Natural killer cell (primary cell): ENCODE results near the gene FAM227B. TPM values are rescaled to one million over a fixed set of nuclear protein-coding genes. Genes with fewer than 3 reads are reported as not detected.
"Not testable (repeated sequence)": the region's sequence is repeated elsewhere in the genome, so short reads cannot be mapped to it uniquely, and the experiment has no call there.

Experiments
- ATAC-seq, 3 donors: fragments of 150-1000 bp in 2 of 3; fragments of 200-7000 bp in 1 of 3; cut with Tn5 transposase; 1 replicate in 1 of 3; 2 replicates in 2 of 3; pipeline ENCODE4 v1.10.0; 2021; ENCODE audit warnings: mild to moderate bottlenecking in 2 of 3, moderate library complexity in 2 of 3
- DNase-seq, 2 donors: peaks; one replicate each; pipeline versions ENCODE4 v3.0.0 to v3.0.0-alpha.2; 2013 to 2021; ENCODE audit warnings: mixed read lengths in 1 of 2
- H3K27ac ChIP-seq: one replicate; pipeline ENCODE4 v1.5.1; 2013; ENCODE audit warnings: mild to moderate bottlenecking, low read length
- H3K27me3 ChIP-seq: one replicate; pipeline ENCODE4 v1.6.1; 2013; ENCODE audit warnings: low read length; ENCODE audit not compliant: control insufficient read depth, insufficient read depth
- H3K36me3 ChIP-seq: one replicate; pipeline ENCODE4 v1.6.1; 2013; ENCODE audit warnings: low read length; ENCODE audit not compliant: control insufficient read depth, insufficient read depth
- H3K4me1 ChIP-seq: one replicate; pipeline ENCODE4 v1.6.1; 2013; ENCODE audit warnings: low read length; ENCODE audit not compliant: control insufficient read depth, insufficient read depth
- H3K4me3 ChIP-seq: one replicate; pipeline ENCODE4 v1.5.1; 2013; ENCODE audit warnings: low read length
- H3K9me3 ChIP-seq: one replicate; pipeline ENCODE4 v1.6.1; 2013; ENCODE audit warnings: low read length; ENCODE audit not compliant: control insufficient read depth, insufficient read depth
- H3K27ac Mint-ChIP-seq, 2 donors: one replicate each; pipeline ENCODE4 v1.8.0; 2022; ENCODE audit warnings: mild to moderate bottlenecking in 2 of 2, mixed read lengths in 2 of 2, moderate library complexity in 1 of 2
- H3K27me3 Mint-ChIP-seq, 2 donors: one replicate each; pipeline ENCODE4 v1.8.0; 2022; ENCODE audit warnings: low read depth in 2 of 2, mixed read lengths in 2 of 2
- H3K36me3 Mint-ChIP-seq: one replicate; pipeline ENCODE4 v1.8.0; 2022; ENCODE audit warnings: mixed read lengths
- H3K4me1 Mint-ChIP-seq, 2 donors: one replicate each; pipeline ENCODE4 v1.8.0; 2022; ENCODE audit warnings: mixed read lengths in 2 of 2
- H3K4me3 Mint-ChIP-seq: one replicate; pipeline ENCODE4 v1.8.0; 2022; ENCODE audit warnings: mild to moderate bottlenecking, moderate library complexity, mixed read lengths
- H3K9me3 Mint-ChIP-seq, 2 donors: one replicate each; pipeline ENCODE4 v1.8.0; 2022; ENCODE audit warnings: mixed read lengths in 2 of 2
- CTCF ChIP-seq: fragments of 200-600 bp; IDR thresholded peaks from one replicate; pipeline ENCODE4 v1.8.0; 2022; ENCODE audit warnings: antibody characterized with exemption
- WGBS: methylation state at CpG from one replicate; pipeline ENCODE4 v1.1.7; 2013; ENCODE audit warnings: missing lambda C conversion rate; ENCODE audit not compliant: insufficient coverage; 5-methylcytosine and 5-hydroxymethylcytosine counted together
- intact Hi-C: fragments of 100-400 bp; cut with micrococcal nuclease; formaldehyde crosslinking; loops from one replicate; pipeline ENCODE4 v1.14.2; 2022
- total RNA-seq, 4 donors: library from RNA; stranded (reverse); fragments of 120-200 nt in 1 of 4; gene quantifications; one replicate each; pipeline versions ENCODE4 v1.2.3 to v1.2.4, GENCODE V29; 2013 to 2022

FAM227B gene
- total RNA-seq, 3 donors from 2014 or later (not counting 1 experiment from before 2014, with no cell fraction given), result 3.8 to 5.0 (median 4.9) TPM

DNA sequence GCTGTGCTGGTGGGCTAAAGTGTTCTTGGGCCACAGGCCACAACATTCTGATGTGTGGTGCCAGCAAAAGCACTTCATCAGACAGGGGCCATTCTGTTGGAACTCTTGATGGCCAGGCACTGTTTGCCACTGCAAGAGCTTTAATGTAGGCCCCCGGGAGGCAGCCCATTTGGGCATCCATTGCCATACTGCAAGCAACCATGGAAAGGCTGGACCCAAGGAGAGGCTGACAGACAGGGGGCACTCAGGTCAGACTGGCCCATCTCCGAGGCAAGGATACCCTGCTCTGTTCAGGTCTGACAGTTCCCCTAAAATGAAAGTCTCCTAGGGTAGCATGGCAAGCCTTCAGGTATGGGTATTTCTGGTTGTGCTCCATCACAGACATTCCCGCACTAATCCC, 64.2 kb downstream of the FAM227B start:
- H3K27ac Mint-ChIP-seq, result no peak overlapping the region
- no peaks in the 10 kb centered on the region for H3K27me3 ChIP-seq
- no peak overlapping the region for H3K4me3 ChIP-seq
- TF ChIP-seq CTCF, result no peak
- WGBS, result 91% methylated on average over 3 of the region's 3 CpGs
- H3K4me1 ChIP-seq, result no peaks in the 10 kb centered on the region
- peaks cover 44% of the 10 kb centered on the region for H3K36me3 Mint-ChIP-seq
- H3K4me1 Mint-ChIP-seq, result no peaks in the 10 kb centered on the region
- no peaks in the 10 kb centered on the region for H3K27me3 Mint-ChIP-seq
- H3K27ac ChIP-seq, result no peak overlapping the region
- ATAC-seq, result no peak
- no peak overlapping the region for H3K4me3 Mint-ChIP-seq
- no peaks in the 10 kb centered on the region for H3K36me3 ChIP-seq
- no peak for DNase-seq
- intact Hi-C loops, result no loop called here
- H3K9me3 Mint-ChIP-seq, result peaks cover 20 to 30% of the 10 kb centered on the region in 2 donors
- H3K9me3 ChIP-seq, result peaks cover 39% of the 10 kb centered on the region

DNA sequence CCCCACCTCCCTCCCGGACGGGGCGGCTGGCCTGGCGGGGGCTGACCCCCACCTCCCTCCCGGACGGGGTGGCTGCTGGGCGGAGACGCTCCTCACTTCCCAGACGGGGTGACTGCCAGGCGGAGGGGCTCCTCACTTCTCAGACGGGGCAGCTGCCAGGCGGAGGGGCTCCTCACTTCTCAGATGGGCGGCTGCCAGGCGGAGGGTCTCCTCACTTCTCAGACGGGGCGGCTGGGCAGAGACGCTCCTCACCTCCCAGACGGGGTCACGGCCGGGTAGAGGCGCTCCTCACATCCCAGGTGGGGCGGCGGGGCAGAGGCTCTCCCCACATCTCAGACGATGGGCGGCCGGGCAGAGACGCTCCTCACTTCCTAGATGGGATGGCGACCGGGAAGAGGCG, 70.3 kb downstream of the FAM227B start:
- H3K4me1 ChIP-seq, ATAC-seq, H3K27ac ChIP-seq, H3K36me3 ChIP-seq, H3K4me1 Mint-ChIP-seq, DNase-seq, H3K27me3 ChIP-seq, H3K4me3 ChIP-seq, H3K27me3 Mint-ChIP-seq, H3K4me3 Mint-ChIP-seq, H3K27ac Mint-ChIP-seq, intact Hi-C loops: not testable (repeated sequence)
- H3K9me3 ChIP-seq, result peaks cover 14% of the 10 kb centered on the region
- Mint-ChIP-seq H3K36me3 (peaks cover 19% of the 10 kb centered on the region), H3K9me3 (peaks cover 11 to 15% of the 10 kb centered on the region in 2 donors)
- WGBS, result 98% methylated on average over 25 of the region's 30 CpGs

DNA sequence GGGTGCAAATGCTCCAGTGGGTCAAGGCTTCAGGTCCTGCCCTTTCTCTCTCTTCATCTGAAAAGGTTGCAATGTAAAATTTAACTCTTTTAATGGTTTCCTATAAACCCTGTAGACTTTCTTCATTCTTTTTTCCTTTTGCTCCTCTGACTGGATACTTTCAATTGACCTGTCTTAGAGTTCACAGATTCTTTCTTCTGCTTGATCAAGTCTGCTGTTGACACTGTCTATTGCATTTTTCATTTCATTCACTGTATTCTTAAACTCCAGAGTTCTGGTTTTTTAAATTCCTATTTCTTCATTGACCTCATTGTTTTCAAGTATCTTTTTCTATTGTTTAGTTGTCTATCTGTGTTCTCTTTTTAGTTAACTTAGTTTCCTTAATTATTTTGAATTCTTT, 82.1 kb downstream of the FAM227B start:
- Mint-ChIP-seq H3K36me3 (peaks cover 13% of the 10 kb centered on the region), H3K4me1 (no peaks in the 10 kb centered on the region), H3K27me3 (peaks cover 0 to 3% of the 10 kb centered on the region in 2 donors), H3K9me3 (peaks cover 9 to 17% of the 10 kb centered on the region in 2 donors), H3K27ac (no peak overlapping the region), H3K4me3 (no peak overlapping the region)
- no peaks in the 10 kb centered on the region for H3K4me1 ChIP-seq
- no peak overlapping the region for H3K4me3 ChIP-seq
- ATAC-seq (no peak), DNase-seq (no peak)
- intact Hi-C loops, result no loop called here
- TF ChIP-seq CTCF, result no peak
- peaks cover 5% of the 10 kb centered on the region for H3K9me3 ChIP-seq
- no peaks in the 10 kb centered on the region for H3K36me3 ChIP-seq
- H3K27ac ChIP-seq, result no peak overlapping the region
- peaks cover 2% of the 10 kb centered on the region for H3K27me3 ChIP-seq

DNA sequence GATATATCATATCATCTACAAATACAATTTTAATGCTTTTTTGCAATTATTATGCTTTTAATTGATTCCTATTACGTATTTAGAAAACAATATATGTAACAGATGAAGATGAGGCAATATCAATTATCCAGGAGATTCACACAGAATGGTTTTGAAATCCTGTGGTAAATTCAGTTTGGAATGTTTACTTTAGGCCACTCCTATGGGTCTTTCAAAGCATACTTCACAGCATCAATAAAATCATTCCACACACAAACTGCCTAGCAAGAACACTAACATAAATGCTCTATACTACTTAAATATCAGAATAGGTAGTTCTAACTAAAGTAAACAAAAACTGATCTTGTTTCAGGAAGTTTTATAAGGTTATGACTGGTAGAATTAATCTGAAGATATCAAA, 90.5 kb downstream of the FAM227B start:
- Mint-ChIP-seq H3K36me3 (peaks cover 7% of the 10 kb centered on the region), H3K27ac (no peak overlapping the region), H3K4me1 (no peaks in the 10 kb centered on the region), H3K9me3 (peaks cover 7 to 16% of the 10 kb centered on the region in 2 donors), H3K4me3 (no peak overlapping the region), H3K27me3 (peaks cover 0 to 9% of the 10 kb centered on the region in 2 donors)
- Histone ChIP-seq H3K27ac (no peak overlapping the region), H3K36me3 (no peaks in the 10 kb centered on the region), H3K9me3 (no peaks in the 10 kb centered on the region), H3K4me1 (no peaks in the 10 kb centered on the region), H3K27me3 (peaks cover 2% of the 10 kb centered on the region), H3K4me3 (no peak overlapping the region)
- TF ChIP-seq CTCF, result no peak
- WGBS, result no CpG with 5 or more reads among the region's 1 CpG
- ATAC-seq, result no peak
- intact Hi-C loops, result no loop called here
- DNase-seq, result no peak
